Measurements from ENCODE around the gene ETS2. TPM values are rescaled to one million over a fixed set of nuclear protein-coding genes. Genes with fewer than 3 reads are reported as not detected.
A peak's percentile ranks its signal among the peaks of the same experiment; 100 is the strongest.

ETS2 gene
- total and polyA plus RNA-seq, 2 of the 8 experiments (the other 6 are each of a cell fraction or from before 2014, with no cell fraction given) = 11.0 to 45.1 TPM

- Histone ChIP-seq H3K23me2 (ENCODE audit: low read depth, low read length) (peaks cover 1% of the 10 kb centered on the region; the same call in 1 of the 2 replicates), H2AK5ac (ENCODE audit: low read depth, low read length) (no peak overlapping the region), H3K56ac (replicated peaks; ENCODE audit: insufficient read length, low read depth, low read length) (no peak overlapping the region), H2BK20ac (ENCODE audit: low read length) (no peak overlapping the region), H4K8ac (ENCODE audit: extremely low read depth, insufficient read depth, low read length) (no peak overlapping the region), H3K27me3 (replicated peaks in 1 of 4; ENCODE audit: control insufficient read depth in 3 of 4, extremely low read depth in 1 of 4, insufficient read depth in 3 of 4, low read length in 3 of 4) (peaks cover 0 to 3% (median under 1%) of the 10 kb centered on the region in 4 experiments; a peak in 3 of 7 replicates), H3K4me2 (ENCODE audit: insufficient read depth in 1 of 2, low read depth in 2 of 2, low read length in 2 of 2) (no peak overlapping the region), H3K79me1 (ENCODE audit: low read depth, low read length) (no peaks in the 10 kb centered on the region), H2AFZ (ENCODE audit: low read length) (no peak overlapping the region), H3K4me1 (replicated peaks in 1 of 4; ENCODE audit: control insufficient read depth in 3 of 4, insufficient read depth in 4 of 4, low read length in 3 of 4) (0 out of 7 replicates have a peak, but pooled peaks cover 0 to 2% (median 0%) of the 10 kb centered on the region in 4 experiments), H3K27ac (ENCODE audit: low read depth, low read length) (no peak overlapping the region), H3K36me3 (ENCODE audit: control insufficient read depth in 2 of 4, insufficient read depth in 4 of 4, low read length in 3 of 4) (no peaks in the 10 kb centered on the region), H3K4ac (replicated peaks; ENCODE audit: insufficient read length, low read depth, low read length) (no peak overlapping the region), H2BK5ac (ENCODE audit: low read depth, low read length) (no peak overlapping the region), H3K9ac (replicated peaks in 1 of 4; ENCODE audit: extremely low read depth in 1 of 4, low read depth in 3 of 4, low read length in 3 of 4) (no peak overlapping the region), H3K79me2 (ENCODE audit: control insufficient read depth in 1 of 2, insufficient read depth in 2 of 2, low read length in 2 of 2) (no peaks in the 10 kb centered on the region), H3K4me3 (ENCODE audit: extremely low read depth in 1 of 4, insufficient read depth in 2 of 4, low read depth in 3 of 4, low read length in 4 of 4) (no peak overlapping the region), H4K91ac (replicated peaks; ENCODE audit: insufficient read length, low read length) (no peak overlapping the region), H2BK15ac (ENCODE audit: low read length) (no peak overlapping the region), H4K5ac (ENCODE audit: insufficient read length, low read depth, low read length) (no peak overlapping the region), H3K23ac (ENCODE audit: insufficient read length) (no peak overlapping the region), H3K9me3 (ENCODE audit: insufficient read depth in 2 of 2, low read depth in 1 of 2, low read length in 1 of 2) (no peaks in the 10 kb centered on the region), H2BK12ac (ENCODE audit: low read depth, low read length) (no peak overlapping the region), H3K14ac (ENCODE audit: insufficient read length) (no peak overlapping the region), H2BK120ac (replicated peaks; ENCODE audit: low read depth, low read length) (no peak overlapping the region), H4K20me1 (replicated peaks in 1 of 2; ENCODE audit: control insufficient read depth in 1 of 2, insufficient read depth in 2 of 2, low read length in 2 of 2) (no peaks in the 10 kb centered on the region), H3K18ac (ENCODE audit: extremely low read depth, low read length) (no peak overlapping the region)
- DNase-seq (ENCODE audit: low read depth in 1 of 2, low spot score in 2 of 2) (no peak), FAIRE-seq (no peak)
- WGBS, 2 experiments (ENCODE audit: extremely low coverage in 1 of 2, insufficient coverage in 1 of 2, insufficient read length in 1 of 2, insufficient replicate concordance in 2 of 2, low coverage in 1 of 2, low lambda C conversion rate in 2 of 2, missing lambda C conversion rate in 1 of 2) = 85% methylated on average over 14 of the region's 14 CpGs; no CpG with 5 or more reads in 1 of the 2 experiments
- CTCF ChIA-PET (ENCODE audit: partially characterized antibody) = interaction anchor here (1.0 to 1.2 kb wide), 2 partner anchors 52 to 377 kb away, joined by 3 read pairs; no protein-coding TSS in a partner anchor
- POLR2A ChIA-PET (ENCODE audit: partially characterized antibody) = interaction anchor here (1.4 kb wide), 1 partner anchor 10 kb away, joined by 4 read pairs; no protein-coding TSS in a partner anchor
- TF ChIP-seq TCF12 (IDR thresholded peaks at IDR 0.05; ENCODE audit: low read depth, low read length) (no peak), CHD1 (IDR thresholded peaks at IDR 0.05; ENCODE audit: low read depth, low read length) (no peak), CTCF (IDR thresholded peaks at IDR 0.05; ENCODE audit: control extremely low read depth in 1 of 3, insufficient read depth in 1 of 3, low read depth in 1 of 3, low read length in 3 of 3) (no peak), RNF2 (IDR thresholded peaks at IDR 0.05; ENCODE audit: borderline replicate concordance, low read depth, low read length, missing control alignments, poor library complexity, severe bottlenecking) (no peak), SRF (IDR thresholded peaks at IDR 0.05; ENCODE audit: low read depth, low read length) (peak; percentile 81), RBBP5 (IDR thresholded peaks at IDR 0.05; ENCODE audit: borderline replicate concordance, low read depth, low read length) (no peak), GTF2F1 (IDR thresholded peaks at IDR 0.05; ENCODE audit: borderline replicate concordance, low read depth, low read length) (no peak)
Measured at GRCh38 chr21:38760017-38760761, 45.5 kb upstream of the ETS2 start.
